ENCODE results near the gene GKN1. TPM values are rescaled to one million over a fixed set of nuclear protein-coding genes. Genes with fewer than 3 reads are reported as not detected.

Gene GKN1
- total RNA-seq, 4 donors from 2014 or later = 0.62 to 4.7 TPM; not detected in 2

DNA sequence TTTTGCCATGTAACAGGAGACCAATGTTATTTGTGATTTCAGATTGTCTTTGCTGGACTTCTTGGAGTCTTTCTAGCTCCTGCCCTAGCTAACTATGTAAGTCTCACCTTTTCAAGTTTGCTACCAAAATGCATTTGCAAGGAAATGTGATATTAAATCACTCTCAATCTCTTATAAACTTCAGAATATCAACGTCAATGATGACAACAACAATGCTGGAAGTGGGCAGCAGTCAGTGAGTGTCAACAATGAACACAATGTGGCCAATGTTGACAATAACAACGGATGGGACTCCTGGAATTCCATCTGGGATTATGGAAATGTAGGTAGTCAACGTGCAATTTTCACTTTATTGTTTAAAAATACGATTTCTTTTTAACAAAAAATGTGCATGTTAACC lies 3.0 kb downstream of the GKN1 start:
- no peaks in the 10 kb centered on the region for H3K36me3 ChIP-seq
- H3K9me3 ChIP-seq = no peaks in the 10 kb centered on the region
- no peaks in the 10 kb centered on the region for H3K4me1 ChIP-seq
- no peak for ATAC-seq
- H3K27me3 ChIP-seq = no peaks in the 10 kb centered on the region
- no peak overlapping the region for H3K27ac ChIP-seq
- TF ChIP-seq CTCF (IDR thresholded peaks at IDR 0.05) = no peak
- no peak for TF ChIP-seq POLR2A (IDR thresholded peaks at IDR 0.05)
- no peak for TF ChIP-seq POLR2AphosphoS5 (IDR thresholded peaks at IDR 0.05)
- no peak for TF ChIP-seq EP300 (IDR thresholded peaks at IDR 0.05)
- WGBS, 2 donors (ENCODE audit: low coverage in 1 of 2) = 78 to 79% methylated on average over 4 of the region's 4 CpGs
- no peak overlapping the region for H3K4me3 ChIP-seq

DNA sequence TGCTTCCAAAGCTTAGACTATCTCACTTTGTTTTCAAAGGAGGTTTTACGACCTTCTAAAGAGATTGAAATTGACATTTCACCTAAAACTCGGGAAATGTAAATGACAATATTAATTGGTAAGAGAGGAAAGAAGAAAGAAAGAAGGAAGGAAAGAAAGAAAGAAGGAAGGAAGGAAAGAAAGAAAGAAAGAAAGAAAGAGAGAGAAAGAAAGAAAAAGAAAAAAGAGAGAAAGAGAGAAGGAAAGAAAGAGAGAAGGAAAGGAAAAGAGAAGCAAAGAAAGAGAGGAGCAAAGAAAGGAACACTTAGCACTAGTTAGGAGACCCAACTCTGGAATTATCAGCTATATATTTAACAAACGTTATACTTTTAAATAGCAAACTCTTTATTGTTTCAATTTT lies 3.7 kb downstream of the GKN1 start:
- H3K36me3 ChIP-seq = no peaks in the 10 kb centered on the region
- ATAC-seq = no peak
- H3K27me3 ChIP-seq = no peaks in the 10 kb centered on the region
- 74 to 85% methylated on average over 3 of the region's 3 CpGs for WGBS, 2 donors (ENCODE audit: low coverage in 1 of 2)
- H3K4me3 ChIP-seq = no peak overlapping the region
- no peaks in the 10 kb centered on the region for H3K4me1 ChIP-seq
- TF ChIP-seq POLR2AphosphoS5 (IDR thresholded peaks at IDR 0.05) (no peak), POLR2A (IDR thresholded peaks at IDR 0.05) (no peak), EP300 (IDR thresholded peaks at IDR 0.05) (no peak), CTCF (IDR thresholded peaks at IDR 0.05) (no peak)
- H3K27ac ChIP-seq = no peak overlapping the region
- H3K9me3 ChIP-seq = no peaks in the 10 kb centered on the region

DNA sequence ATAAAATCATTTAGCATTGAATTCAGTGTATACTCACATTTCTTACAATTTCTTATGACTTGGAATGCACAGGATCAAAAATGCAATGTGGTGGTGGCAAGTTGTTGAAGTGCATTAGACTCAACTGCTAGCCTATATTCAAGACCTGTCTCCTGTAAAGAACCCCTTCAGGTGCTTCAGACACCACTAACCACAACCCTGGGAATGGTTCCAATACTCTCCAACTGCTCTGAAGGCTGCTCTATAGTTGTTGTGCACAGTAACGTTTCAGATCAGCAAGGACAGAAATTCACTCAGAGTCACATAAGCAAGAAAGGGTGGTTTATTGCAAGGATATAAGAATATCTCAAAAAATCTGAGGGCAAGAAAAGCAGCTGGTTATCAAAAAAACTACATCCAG lies 6.5 kb downstream of the GKN1 start:
- H3K9me3 ChIP-seq = no peaks in the 10 kb centered on the region
- 64 to 75% methylated on average over 1 of the region's 1 CpG for WGBS, 2 donors (ENCODE audit: low coverage in 1 of 2)
- no peak for TF ChIP-seq POLR2AphosphoS5 (IDR thresholded peaks at IDR 0.05)
- ATAC-seq = no peak
- H3K4me1 ChIP-seq = no peaks in the 10 kb centered on the region
- H3K27ac ChIP-seq = no peak overlapping the region
- H3K36me3 ChIP-seq = no peaks in the 10 kb centered on the region
- no peak overlapping the region for H3K4me3 ChIP-seq
- no peaks in the 10 kb centered on the region for H3K27me3 ChIP-seq

DNA sequence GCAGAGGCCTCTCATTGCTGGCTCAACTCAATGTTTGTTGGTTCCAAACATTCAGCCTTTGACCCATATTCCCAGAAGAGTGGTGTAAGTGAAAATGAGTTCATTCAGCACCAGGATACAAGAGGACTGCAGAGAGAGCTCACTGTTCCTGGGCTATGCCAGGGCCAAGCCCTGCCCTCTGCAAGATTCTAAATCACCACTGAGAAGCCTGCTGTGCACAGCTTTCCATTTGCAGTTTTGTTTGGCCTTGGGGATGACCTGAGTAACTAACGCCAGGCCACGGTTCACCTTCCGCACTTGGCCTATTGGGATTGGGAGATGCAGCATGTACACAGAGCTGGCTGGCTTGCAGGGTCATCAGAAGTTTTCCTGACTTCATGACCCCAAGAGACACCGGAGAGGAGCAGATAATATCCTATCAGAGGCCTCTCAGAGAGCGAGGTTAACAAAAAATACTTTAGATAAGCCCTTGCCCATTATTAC lies 12.6 kb downstream of the GKN1 start:
- H3K4me3 ChIP-seq = no peak overlapping the region
- 60 to 100% methylated on average over 1 of the region's 5 CpGs for WGBS, 2 donors (ENCODE audit: low coverage in 1 of 2)
- no peaks in the 10 kb centered on the region for H3K4me1 ChIP-seq
- H3K27me3 ChIP-seq = no peaks in the 10 kb centered on the region
- no peaks in the 10 kb centered on the region for H3K9me3 ChIP-seq
- H3K36me3 ChIP-seq = no peaks in the 10 kb centered on the region
- TF ChIP-seq EP300 (IDR thresholded peaks at IDR 0.05) (no peak), CTCF (IDR thresholded peaks at IDR 0.05) (no peak), POLR2A (IDR thresholded peaks at IDR 0.05) (no peak), POLR2AphosphoS5 (IDR thresholded peaks at IDR 0.05) (no peak)
- no peak for ATAC-seq
- H3K27ac ChIP-seq = no peak overlapping the region

DNA sequence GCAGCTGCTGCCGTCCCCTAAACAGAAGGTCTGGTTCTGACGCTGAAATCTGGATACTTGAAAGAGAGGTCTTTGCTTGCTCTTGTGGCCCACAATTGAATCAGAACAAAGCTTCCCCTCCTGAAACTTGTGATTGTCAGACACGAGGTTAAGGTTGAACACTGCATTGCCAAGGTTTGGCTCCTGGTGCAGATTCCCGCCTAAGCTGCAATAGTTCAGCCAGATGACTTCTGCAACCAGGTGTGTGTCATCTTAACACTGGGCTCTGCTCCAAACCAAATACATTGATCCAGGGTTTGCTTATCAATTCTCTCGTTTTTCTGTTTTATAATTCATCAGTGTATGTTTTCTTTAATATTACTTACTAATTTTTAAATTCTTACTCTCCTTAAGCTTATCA lies 14.6 kb downstream of the GKN1 start:
- Histone ChIP-seq H3K4me3 (no peak overlapping the region), H3K9me3 (no peaks in the 10 kb centered on the region), H3K36me3 (no peaks in the 10 kb centered on the region), H3K27ac (no peak overlapping the region), H3K27me3 (no peaks in the 10 kb centered on the region), H3K4me1 (no peaks in the 10 kb centered on the region)
- no peak for ATAC-seq
- TF ChIP-seq POLR2A (IDR thresholded peaks at IDR 0.05) (no peak), EP300 (IDR thresholded peaks at IDR 0.05) (no peak), POLR2AphosphoS5 (IDR thresholded peaks at IDR 0.05) (no peak), CTCF (IDR thresholded peaks at IDR 0.05) (no peak)
- 24 to 66% methylated on average over 4 of the region's 5 CpGs for WGBS, 2 donors (ENCODE audit: low coverage in 1 of 2)

Measured in gastroesophageal sphincter (tissue), 4 donors.